Measurements from ENCODE around the gene EGFL8. TPM values are rescaled to one million over a fixed set of nuclear protein-coding genes. Genes with fewer than 3 reads are reported as not detected.

Gene EGFL8
- total and polyA plus RNA-seq, 9 of the 15 experiments (the other 6 are each of a cell fraction or from before 2014, with no cell fraction given), result 2.2 to 47.4 (median 14.2) TPM

DNA sequence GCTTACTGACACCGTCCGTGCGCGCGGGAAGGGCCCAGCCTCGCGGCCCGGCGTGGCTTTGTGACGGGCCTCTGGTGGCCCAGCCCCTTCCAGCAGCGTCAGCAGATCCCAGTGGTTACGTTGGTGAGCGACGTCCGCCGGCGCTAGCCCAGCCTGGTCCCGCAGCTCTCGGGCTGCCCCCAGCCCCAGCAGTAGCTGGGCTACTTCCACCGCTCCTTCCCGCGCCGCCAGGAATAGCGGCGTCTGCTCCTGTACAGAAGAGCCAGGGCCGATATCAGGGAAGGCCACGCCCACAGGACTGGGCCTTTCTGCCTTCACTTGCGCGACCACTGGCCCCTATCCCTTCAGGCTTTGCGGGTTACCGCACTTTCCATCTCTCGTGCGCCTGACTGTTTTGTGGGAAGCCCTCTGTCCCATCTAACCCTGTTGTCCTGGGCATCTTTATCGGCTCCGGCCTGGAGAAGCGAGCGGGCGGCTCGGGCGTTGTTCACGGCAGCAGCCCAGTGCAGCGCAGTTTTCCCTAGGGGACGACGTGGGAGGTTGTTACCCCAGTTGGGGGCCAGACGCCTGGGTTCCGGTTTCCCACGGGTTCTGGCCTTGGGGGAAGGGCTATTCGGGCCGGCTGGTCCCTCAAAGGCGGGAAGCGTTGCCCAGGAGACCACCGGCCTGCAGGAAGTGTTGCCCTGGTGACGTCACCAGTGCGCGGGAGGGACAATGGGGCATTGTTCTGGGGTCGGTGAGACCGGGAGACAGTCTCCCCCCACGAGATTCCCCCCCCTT lies 31.7 kb downstream of the EGFL8 start (continued):
- no peak for TF ChIP-seq CLOCK (CRISPR knock-in tag; IDR thresholded peaks at IDR 0.05; ENCODE audit: borderline replicate concordance)
- no peak for TF ChIP-seq ZFP36 (IDR thresholded peaks at IDR 0.05; ENCODE audit: low read depth, low read length, partially characterized antibody)
- TF ChIP-seq ILF3 (IDR thresholded peaks at IDR 0.05; ENCODE audit: borderline replicate concordance), result peak; percentile 13; the same call in 1 of the 2 replicates
- TF ChIP-seq, protein P1, sequence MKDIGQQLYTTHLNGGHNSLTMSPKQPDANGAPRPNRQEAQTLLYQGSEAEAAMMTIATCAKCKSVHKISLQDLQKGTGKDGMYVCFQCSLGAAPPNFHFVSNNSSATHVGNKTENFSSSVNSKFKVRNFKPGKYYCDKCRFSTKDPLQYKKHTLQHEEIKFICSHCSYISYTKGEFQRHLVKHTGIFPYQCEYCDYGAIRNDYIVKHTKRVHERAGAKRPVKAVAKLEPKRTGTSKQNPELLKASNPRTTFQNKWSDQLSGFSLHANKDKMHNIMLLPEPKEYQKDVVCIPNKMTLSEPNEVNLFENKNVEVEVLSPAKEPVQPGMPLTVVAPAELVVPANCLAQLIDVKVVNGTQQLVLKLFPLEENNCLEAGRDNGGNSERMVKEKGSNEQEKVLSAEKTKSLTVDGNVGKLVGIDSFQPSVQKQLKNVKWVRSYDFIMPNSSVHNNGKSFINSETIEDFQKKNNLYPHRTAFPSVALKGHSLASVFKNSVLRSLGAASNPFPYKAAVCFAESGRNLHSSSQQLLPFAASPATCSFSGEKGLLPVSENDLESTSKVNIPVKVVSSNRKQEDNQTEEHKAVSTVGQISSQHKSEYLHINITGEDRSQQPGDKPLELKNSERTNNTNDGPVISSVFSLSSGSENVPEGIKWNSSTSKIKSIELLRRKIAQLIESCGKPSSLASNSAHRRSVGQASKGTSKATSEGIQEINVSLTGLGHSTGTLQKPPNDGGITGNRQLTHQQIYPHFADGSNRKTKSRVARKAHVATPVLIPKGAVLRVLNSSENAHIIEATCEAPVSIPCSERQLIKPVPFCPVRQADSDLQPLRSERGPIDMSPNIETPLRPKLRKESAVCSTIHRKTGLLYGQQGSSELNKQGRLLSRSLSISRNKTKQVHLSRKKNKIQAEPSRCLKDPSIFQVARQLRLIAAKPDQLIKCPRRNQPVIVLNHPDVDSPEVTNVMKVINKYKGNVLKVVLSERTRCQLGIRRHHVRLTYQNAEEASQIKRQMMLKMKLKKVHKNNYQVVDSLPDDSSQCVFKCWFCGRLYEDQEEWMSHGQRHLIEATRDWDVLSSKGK (CRISPR knock-in tag; IDR thresholded peaks at IDR 0.05), result no peak
- peak; percentile 69 for TF ChIP-seq SMAD1 (IDR thresholded peaks at IDR 0.05; ENCODE audit: low read depth, low read length, partially characterized antibody)
- no peak for TF ChIP-seq TRIM25 (IDR thresholded peaks at IDR 0.05; ENCODE audit: borderline replicate concordance)
- TF ChIP-seq MCM3 (IDR thresholded peaks at IDR 0.05), result no peak
- no peak for TF ChIP-seq PPARD (CRISPR knock-in tag; IDR thresholded peaks at IDR 0.05)
- no peak for TF ChIP-seq MCM2 (IDR thresholded peaks at IDR 0.05; ENCODE audit: low read depth)
- no peak for TF ChIP-seq PTTG1 (tag; IDR thresholded peaks at IDR 0.05; ENCODE audit: low read depth)
- peak; percentile 98 for TF ChIP-seq CXXC5 (CRISPR knock-in tag; IDR thresholded peaks at IDR 0.05)
- 0 out of 4 replicates have a peak, but pooled peaks of 1 of the 2 experiments have one; percentile 21 for TF ChIP-seq SIX5 (IDR thresholded peaks at IDR 0.05; ENCODE audit: borderline replicate concordance in 1 of 2, insufficient read depth in 1 of 2, low read depth in 1 of 2, low read length in 2 of 2)
- TF ChIP-seq PHTF2 (CRISPR knock-in tag; IDR thresholded peaks at IDR 0.05), result no peak
- TF ChIP-seq ETS2 (tag; IDR thresholded peaks at IDR 0.05; ENCODE audit: borderline replicate concordance, poor library complexity, severe bottlenecking), result no peak
- no peak for TF ChIP-seq ARID3B (CRISPR knock-in tag; IDR thresholded peaks at IDR 0.05; ENCODE audit: borderline replicate concordance)
- no peak for TF ChIP-seq MYBL2 (IDR thresholded peaks at IDR 0.05; ENCODE audit: low read depth)
- TF ChIP-seq MYBL2 (CRISPR knock-in tag; IDR thresholded peaks at IDR 0.05; ENCODE audit: borderline replicate concordance), result no peak

Data from K562 (cell line).